OCI-LY1 (cell line): ENCODE data around the gene CD101.

Experiments used
- CTCF ChIP-seq: fragments of 200-600 bp; sonication (generic), shearing (Covaris generic); IDR thresholded peaks from 2 replicates; pipeline ENCODE4 v1.5.1; 2017; ENCODE audit warnings: mild to moderate bottlenecking, antibody characterized with exemption, low read length, moderate library complexity, mixed read lengths
- EZH2 ChIP-seq: fragments of 200-600 bp; sonication (generic), shearing (Covaris generic); IDR thresholded peaks from 2 replicates; pipeline ENCODE4 v1.8.0; 2017; ENCODE audit warnings: borderline replicate concordance, mixed run types, mild to moderate bottlenecking, antibody characterized with exemption, low read length, moderate library complexity, mixed read lengths

DNA sequence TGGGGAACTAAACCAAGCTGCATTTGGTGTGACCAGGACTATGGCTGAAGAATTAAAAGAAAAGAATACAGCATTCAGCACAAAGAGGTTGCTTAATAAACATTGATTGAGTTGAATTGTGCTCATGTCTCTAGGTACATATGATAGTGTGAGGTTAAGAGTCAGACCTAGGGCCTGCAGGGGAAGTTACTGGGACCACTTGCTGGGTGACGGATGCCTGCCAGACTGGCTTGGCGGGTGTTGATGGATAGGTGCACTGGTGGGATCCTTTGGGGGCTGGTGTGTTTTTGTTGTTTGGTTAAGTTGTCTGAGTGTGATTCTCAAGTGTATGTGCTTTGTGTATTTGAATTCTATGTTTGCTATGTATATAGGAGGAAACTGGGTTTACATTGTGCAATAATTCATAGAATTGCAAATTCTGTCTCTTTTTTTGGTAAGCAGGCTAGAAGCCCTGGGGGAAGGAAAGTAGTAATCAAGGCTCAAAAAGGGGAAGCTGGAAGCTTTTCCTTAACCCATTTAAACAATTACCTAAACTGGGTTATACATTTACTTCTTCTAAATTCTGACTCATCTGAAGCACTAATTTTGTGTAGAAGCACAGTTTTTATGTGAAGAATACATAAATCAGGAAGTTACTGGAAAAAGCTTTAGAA is 1.8 kb downstream of the CD101 start:
- TF ChIP-seq CTCF (no peak), EZH2 (no peak)
